HCT116 (cell line): ENCODE data around the gene PERCC1.

Source experiments
- CEBPB ChIP-seq: IDR thresholded peaks from 2 replicates; pipeline ENCODE4 v1.6.1; 2012; ENCODE audit warnings: low read depth
- EGR1 ChIP-seq: IDR thresholded peaks from 2 replicates; pipeline ENCODE4 v1.6.1; 2012; ENCODE audit warnings: low read depth
- ELF1 ChIP-seq: IDR thresholded peaks from 2 replicates; pipeline ENCODE4 v1.6.1; 2012; ENCODE audit warnings: low read depth, borderline replicate concordance
- FOSL1 ChIP-seq: IDR thresholded peaks from 2 replicates; pipeline ENCODE4 v1.6.1; 2012; ENCODE audit warnings: low read depth
- POLR2A ChIP-seq: IDR thresholded peaks from 2 replicates; pipeline ENCODE4 v1.7.0; 2011; ENCODE audit warnings: borderline replicate concordance; ENCODE audit not compliant: insufficient read depth, insufficient read length; ENCODE audit errors: extremely low read depth
- POLR2AphosphoS5 ChIP-seq: IDR thresholded peaks from 2 replicates; pipeline ENCODE4 v1.6.1; 2011; ENCODE audit warnings: mild to moderate bottlenecking, low read depth, low read length, moderate library complexity
- TF ChIP-seq, protein P1 (sequence below), 3 experiments: fragments of 200-600 bp in 1 of 3; sonication (generic) in 1 of 3; IDR thresholded peaks in 2 of 3; conservative IDR thresholded peaks in 1 of 3; 2 replicates each; pipeline ENCODE4 v1.5.1; 2012 to 2017; ENCODE audit warnings: low read depth in 2 of 3, low read length in 2 of 3, antibody characterized with exemption in 1 of 3, borderline replicate concordance in 1 of 3, control low read depth in 1 of 3, mild to moderate bottlenecking in 1 of 3, mixed read lengths in 1 of 3, mixed run types in 1 of 3, moderate library complexity in 1 of 3; ENCODE audit not compliant: insufficient read depth in 1 of 3
- TF ChIP-seq, protein P2 (sequence below): IDR thresholded peaks from 2 replicates; pipeline ENCODE4 v1.6.1; 2012
- TF ChIP-seq, protein P3 (sequence below): IDR thresholded peaks from 2 replicates; pipeline ENCODE4 v1.6.1; 2011; ENCODE audit warnings: mild to moderate bottlenecking, low read length, moderate library complexity; ENCODE audit not compliant: insufficient replicate concordance; ENCODE audit errors: extremely low read depth

- TF ChIP-seq, protein P1, sequence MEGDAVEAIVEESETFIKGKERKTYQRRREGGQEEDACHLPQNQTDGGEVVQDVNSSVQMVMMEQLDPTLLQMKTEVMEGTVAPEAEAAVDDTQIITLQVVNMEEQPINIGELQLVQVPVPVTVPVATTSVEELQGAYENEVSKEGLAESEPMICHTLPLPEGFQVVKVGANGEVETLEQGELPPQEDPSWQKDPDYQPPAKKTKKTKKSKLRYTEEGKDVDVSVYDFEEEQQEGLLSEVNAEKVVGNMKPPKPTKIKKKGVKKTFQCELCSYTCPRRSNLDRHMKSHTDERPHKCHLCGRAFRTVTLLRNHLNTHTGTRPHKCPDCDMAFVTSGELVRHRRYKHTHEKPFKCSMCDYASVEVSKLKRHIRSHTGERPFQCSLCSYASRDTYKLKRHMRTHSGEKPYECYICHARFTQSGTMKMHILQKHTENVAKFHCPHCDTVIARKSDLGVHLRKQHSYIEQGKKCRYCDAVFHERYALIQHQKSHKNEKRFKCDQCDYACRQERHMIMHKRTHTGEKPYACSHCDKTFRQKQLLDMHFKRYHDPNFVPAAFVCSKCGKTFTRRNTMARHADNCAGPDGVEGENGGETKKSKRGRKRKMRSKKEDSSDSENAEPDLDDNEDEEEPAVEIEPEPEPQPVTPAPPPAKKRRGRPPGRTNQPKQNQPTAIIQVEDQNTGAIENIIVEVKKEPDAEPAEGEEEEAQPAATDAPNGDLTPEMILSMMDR (IDR thresholded peaks at IDR 0.05 in 2 of 3, conservative IDR thresholded peaks at IDR 0.05 in 1 of 3; ENCODE audit: borderline replicate concordance in 1 of 3, insufficient read depth in 1 of 3, low read depth in 2 of 3, low read length in 2 of 3), result no peak
- TF ChIP-seq POLR2AphosphoS5 (no peak), POLR2A (no peak), ELF1 (no peak), FOSL1 (no peak), EGR1 (no peak), CEBPB (no peak)
- TF ChIP-seq, protein P2, sequence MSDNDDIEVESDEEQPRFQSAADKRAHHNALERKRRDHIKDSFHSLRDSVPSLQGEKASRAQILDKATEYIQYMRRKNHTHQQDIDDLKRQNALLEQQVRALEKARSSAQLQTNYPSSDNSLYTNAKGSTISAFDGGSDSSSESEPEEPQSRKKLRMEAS, result no peak
- TF ChIP-seq, protein P3, sequence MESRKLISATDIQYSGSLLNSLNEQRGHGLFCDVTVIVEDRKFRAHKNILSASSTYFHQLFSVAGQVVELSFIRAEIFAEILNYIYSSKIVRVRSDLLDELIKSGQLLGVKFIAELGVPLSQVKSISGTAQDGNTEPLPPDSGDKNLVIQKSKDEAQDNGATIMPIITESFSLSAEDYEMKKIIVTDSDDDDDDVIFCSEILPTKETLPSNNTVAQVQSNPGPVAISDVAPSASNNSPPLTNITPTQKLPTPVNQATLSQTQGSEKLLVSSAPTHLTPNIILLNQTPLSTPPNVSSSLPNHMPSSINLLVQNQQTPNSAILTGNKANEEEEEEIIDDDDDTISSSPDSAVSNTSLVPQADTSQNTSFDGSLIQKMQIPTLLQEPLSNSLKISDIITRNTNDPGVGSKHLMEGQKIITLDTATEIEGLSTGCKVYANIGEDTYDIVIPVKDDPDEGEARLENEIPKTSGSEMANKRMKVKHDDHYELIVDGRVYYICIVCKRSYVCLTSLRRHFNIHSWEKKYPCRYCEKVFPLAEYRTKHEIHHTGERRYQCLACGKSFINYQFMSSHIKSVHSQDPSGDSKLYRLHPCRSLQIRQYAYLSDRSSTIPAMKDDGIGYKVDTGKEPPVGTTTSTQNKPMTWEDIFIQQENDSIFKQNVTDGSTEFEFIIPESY, result no peak
Observed at GRCh38 chr16:1454561-1454960, 23.7 kb downstream of the PERCC1 start.
